HTR-8/SVneo (cell line): ENCODE measurements around the gene TRAF4.
"Not testable (repeated sequence)": the region's sequence is repeated elsewhere in the genome, so short reads cannot be mapped to it uniquely, and the experiment has no call there.

Experiments used
- DNase-seq: peaks from one replicate; pipeline ENCODE4 v3.0.0; 2011; ENCODE audit warnings: low spot score, mixed read lengths; ENCODE audit not compliant: insufficient read length
- FAIRE-seq: peaks from 2 replicates; lab custom pipeline; 2011; peaks lifted over from hg19 to GRCh38; lab: Jason Lieb, UNC

Gene TRAF4

DNA sequence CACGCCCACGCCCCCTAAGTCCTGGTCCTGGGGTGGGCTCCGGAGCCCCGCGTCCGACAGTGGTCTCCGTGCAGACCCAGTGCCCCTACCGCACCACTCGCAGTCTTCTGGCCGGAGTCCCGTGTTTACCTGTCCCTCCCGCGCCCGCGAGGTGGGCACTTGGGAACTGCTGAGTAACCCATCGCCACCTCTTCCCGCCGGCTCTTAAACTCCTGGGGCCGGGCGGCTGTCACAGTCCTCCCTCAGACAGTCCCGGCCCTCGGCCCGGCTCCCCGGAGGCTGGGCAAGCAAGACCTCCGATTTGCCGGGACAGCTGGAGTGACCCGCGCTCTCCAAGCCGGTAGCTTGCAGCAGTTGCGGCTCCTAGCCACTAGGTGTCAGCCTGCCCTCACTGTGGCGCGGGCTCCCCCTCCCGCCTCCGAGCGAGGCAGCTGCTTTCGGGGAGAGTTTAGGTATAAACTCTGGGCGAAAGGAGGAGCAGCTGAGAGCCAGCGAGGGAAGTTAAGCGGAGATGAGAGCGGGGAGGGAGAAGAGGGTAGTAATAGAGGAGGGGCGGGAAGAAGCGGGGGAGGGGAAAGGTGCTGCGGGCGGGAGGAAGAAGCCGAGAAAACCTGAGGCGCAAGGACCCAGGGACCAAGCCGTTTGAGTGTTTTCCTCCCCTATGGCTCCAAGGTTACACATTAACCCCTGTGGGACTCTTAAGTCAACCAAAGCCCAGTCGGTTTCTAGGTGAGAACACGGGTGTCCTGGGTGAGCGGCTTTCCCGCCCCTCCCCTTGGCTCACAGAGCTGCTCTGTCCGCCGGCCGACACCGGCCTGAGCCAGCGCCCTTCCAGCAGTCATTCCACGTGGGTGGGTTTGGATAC is 17.0 kb upstream of the TRAF4 start:
- DNase-seq: peak; percentile 94
- peak; percentile 94 for FAIRE-seq

- FAIRE-seq (peak; percentile 36), DNase-seq (peak; percentile 93)
Observed at GRCh38 chr17:28728364-28729200, 15.2 kb upstream of the TRAF4 start, which contains the start of gene NEK8. TSS of gene NEK8 (plus strand) at chr17:28728788. CDS start at chr17:28728814, 26 bp downstream.

- FAIRE-seq (no peak), DNase-seq (no peak)
Observed at GRCh38 chr17:28729950-28730330, 13.9 kb upstream of the TRAF4 start.

DNA sequence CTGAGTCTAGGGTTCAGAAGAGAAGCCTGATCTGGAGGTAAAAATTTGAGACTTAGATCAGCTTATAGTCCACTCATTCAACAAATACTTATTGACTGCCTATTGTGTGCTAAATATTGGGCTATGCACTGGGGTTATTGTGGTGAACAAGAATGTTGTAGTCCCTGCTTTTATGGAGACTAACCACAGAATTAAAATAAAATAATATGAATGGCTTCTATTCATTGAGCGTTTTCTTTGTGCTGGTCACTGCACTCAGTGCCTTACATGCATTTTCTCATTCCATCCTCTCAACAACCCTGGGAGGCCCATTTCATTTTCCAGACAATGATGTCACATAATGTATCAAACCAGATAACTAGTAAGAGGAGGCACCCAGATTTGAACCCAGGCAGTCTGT is 10.5 kb upstream of the TRAF4 start:
- FAIRE-seq (no peak), DNase-seq (no peak)

- DNase-seq: no peak
- no peak for FAIRE-seq
Observed at GRCh38 chr17:28734712-28735241, 9.0 kb upstream of the TRAF4 start.

GRCh38 chr17:28735242-28735722 is 8.5 kb upstream of the TRAF4 start:
- FAIRE-seq (no peak), DNase-seq (no peak)

DNA sequence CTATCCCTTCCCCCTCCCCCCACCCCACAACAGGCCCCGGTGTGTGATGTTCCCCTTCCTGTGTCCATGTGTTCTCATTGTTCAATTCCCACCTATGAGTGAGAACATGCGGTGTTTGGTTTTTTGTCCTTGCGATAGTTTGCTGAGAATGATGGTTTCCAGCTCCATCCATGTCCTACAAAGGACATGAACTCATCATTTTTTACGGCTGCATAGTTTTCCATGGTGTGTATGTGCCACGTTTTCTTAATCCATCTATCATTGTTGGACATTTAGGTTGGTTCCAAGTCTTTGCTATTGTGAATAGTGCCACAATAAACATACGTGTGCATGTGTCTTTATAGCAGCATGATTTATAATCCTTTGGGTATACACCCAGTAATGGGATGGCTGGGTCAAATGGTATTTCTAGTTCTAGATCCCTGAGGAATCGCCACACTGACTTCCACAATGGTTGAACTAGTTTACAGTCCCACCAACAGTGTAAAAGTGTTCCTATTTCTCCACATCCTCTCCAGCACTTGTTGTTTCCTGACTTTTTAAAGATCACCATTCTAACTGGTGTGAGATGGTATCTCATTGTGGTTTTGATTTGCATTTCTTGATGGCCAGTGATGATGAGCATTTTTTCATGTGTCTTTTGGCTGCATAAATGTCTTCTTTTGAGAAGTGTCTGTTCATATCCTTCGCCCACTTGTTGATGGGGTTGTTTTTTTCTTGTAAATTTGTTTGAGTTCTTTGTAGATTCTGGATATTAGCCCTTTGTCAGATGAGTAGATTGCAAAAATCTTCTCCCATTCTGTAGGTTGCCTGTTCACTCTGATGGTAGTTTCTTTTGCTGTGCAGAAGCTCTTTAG is 7.7 kb upstream of the TRAF4 start:
- FAIRE-seq, DNase-seq: not testable (repeated sequence)

DNA sequence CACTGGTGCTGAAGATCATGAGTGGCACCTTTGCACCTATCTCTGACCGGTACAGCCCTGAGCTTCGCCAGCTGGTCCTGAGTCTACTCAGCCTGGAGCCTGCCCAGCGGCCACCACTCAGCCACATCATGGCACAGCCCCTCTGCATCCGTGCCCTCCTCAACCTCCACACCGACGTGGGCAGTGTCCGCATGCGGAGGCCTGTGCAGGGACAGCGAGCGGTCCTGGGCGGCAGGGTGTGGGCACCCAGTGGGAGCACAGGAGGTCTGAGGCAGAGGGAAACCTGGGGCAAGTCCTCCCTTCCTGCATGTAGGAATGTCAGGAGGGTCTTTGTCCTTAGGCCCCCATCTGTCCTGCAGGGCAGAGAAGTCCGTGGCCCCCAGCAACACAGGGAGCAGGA is 6.5 kb upstream of the TRAF4 start:
- FAIRE-seq: no peak
- no peak for DNase-seq

DNA sequence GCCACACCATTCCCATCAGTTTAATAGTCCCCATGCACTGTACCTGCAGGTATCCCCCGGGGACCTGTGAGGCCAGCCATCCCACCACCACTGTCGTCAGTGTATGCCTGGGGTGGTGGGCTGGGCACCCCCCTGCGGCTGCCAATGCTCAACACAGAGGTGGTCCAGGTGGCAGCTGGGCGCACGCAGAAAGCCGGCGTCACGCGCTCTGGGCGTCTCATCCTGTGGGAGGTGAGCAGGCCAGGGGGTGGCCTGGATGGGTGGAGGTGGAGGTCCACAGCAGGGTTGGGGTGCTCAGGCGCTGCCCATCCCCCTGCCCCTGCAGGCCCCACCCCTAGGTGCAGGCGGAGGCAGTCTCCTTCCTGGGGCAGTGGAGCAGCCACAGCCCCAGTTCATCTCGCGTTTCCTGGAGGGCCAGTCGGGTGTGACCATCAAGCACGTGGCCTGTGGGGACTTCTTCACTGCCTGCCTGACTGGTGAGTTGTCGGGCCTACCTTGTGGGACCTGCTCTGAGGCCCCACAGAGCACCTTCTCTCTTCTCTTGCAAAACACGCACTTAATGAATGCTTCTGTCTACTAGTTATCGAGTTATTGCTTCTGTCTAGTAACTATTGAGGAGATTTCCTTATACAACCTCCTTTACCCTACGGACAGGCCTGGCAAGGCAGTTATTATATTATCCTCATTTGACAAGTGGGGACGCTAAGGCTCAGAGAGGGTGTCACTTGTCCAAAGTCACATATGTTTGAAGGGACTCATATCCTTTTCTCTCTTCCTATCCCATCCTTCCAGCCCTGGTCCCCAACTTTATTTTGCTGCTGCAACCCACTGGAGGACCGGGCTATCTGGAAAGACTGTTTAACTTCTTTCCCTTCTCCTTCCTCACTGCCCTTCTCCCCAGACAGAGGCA is 5.8 kb upstream of the TRAF4 start:
- FAIRE-seq (no peak), DNase-seq (no peak)

GRCh38 chr17:28738680-28739384 is 5.0 kb upstream of the TRAF4 start:
- DNase-seq (no peak), FAIRE-seq (no peak)

DNA sequence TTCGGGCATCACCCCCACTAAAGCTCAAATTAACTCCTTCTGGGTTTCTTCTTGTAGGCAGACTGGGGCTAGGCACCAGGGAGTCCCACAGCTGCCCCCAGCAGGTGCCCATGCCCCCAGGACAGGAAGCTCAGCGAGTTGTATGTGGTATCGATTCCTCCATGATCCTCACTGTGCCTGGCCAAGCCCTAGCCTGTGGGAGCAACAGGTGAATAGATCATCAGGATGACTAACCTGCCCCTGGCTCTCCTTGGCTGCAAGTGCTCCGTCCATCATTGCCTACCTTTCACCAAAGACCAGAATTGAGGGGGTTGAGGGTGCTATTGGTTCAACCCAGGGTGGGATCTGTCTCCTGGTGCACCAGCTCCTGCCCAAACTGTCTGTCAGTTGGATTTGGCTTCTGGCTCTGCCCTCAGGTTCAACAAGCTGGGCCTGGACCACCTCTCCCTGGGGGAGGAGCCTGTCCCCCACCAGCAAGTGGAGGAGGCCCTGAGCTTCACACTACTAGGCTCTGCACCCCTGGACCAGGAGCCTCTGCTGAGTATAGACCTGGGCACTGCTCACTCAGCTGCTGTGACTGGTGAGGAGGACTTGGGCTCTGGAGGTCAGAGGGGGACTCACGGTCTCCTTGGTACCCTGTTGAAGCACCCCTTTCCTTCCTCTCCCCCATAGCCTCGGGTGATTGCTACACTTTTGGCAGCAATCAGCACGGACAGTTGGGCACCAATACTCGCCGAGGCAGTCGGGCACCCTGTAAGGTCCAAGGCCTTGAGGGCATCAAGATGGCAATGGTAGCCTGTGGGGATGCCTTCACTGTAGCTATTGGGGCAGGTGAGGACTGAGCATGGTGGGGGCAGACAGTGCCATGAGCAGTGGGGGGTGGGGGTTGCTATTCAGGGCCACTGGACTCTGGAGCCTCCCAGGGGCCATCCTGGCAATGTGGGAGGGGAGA is 3.1 kb upstream of the TRAF4 start:
- DNase-seq: no peak
- no peak for FAIRE-seq

DNA sequence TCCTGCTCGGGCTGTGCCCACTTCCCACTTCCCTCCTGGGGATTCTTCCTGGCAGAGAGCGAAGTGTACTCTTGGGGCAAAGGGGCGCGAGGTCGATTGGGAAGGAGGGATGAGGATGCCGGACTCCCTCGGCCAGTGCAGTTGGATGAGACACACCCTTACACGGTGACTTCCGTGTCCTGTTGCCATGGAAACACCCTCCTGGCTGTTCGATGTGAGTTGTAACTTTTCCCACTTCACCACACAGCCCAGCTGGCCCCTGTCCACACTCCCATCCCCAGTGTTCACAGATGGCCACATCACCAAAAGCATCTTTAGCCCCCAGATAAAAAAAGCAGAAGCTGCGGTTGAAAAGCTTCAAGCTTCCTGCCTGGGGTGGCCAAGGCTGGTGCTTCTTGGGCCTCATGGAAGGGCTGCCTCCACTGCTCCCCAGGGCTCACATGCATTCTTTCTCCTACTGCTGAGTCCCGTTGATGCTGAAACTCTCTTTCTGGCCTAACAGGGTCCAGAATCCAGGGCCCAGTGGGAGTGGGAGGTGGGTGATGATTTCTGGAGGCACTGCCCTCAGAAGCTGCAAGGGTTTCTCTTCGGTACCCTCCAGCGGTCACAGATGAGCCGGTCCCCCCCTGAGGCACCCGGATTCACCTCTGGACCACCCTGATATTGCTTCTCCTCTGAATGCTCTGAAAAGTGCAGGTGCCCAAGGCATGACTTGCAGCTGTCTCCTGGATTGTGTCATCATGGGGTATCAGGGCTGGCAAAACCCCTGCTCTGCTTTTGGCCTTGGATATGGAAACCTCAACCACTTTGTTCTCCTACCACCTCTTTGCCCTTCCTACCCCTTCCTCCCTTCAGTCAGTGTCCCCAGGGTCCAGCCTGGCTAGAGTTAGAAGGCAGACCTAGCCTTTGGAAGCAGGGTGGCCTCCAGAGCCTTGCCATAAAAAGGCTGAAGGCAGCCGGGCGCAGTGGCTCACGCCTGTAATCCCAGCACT is 2.2 kb upstream of the TRAF4 start:
- FAIRE-seq (no peak), DNase-seq (no peak)

DNA sequence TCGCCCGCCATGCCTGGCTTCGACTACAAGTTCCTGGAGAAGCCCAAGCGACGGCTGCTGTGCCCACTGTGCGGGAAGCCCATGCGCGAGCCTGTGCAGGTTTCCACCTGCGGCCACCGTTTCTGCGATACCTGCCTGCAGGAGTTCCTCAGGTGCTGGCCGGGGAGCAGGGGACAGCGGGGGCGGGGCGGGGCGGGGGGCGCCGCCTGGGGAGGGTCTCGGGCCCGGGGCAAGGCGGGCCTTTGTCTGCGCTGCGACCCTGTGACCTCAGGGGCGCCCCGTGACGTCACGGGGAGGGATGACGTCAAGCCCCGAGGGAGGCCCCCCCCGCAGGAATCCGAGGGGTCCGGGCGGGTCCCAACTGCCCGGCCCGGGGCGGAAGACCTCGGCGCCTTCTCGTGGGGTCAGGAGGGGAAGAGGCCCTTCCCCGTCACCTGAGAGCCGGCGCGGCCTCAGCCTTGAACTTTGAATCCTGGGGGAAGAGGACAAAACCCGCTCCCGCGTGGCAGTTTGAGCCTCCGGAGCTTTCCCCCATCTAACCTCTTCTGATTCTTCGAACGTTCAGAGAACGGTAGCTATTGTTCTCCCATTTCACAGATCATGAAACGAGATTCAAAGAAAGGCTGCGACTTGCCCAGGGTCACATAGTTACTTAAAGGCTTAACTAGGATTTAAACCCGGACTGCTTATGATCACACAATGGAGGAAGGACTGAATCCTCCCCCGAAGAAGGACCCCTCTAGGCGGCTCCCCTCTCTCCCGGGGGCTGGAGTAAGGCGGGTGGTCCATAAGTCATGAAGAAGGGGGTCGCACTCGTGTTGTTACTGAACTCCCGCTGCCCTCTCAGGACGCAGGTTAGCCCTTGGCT is 527 bp downstream of the TRAF4 start:
- no peak for FAIRE-seq

GRCh38 chr17:28744972-28745785 is 1.4 kb downstream of the TRAF4 start:
- FAIRE-seq: no peak

More for the DNA sequence above, 527 bp downstream of the TRAF4 start:
- DNase-seq: peak; percentile 54

More at GRCh38 chr17:28744972-28745785, 1.4 kb downstream of the TRAF4 start:
- DNase-seq: no peak
